Esophagus muscularis mucosa (tissue), 4 donors: ENCODE data around the gene AQR. TPM values are rescaled to one million over a fixed set of nuclear protein-coding genes. Genes with fewer than 3 reads are reported as not detected.
"Not testable (repeated sequence)": the region's sequence is repeated elsewhere in the genome, so short reads cannot be mapped to it uniquely, and the experiment has no call there.

Experiments used
- DNase-seq: peaks from one replicate; pipeline ENCODE4 v3.0.0-alpha.2; 2017; ENCODE audit errors: extremely low spot score
- H3K27ac ChIP-seq, 4 donors: fragments of 200-600 bp; sonication (generic); replicated peaks in 1 of 4; 1 replicate in 3 of 4; 2 replicates in 1 of 4; pipeline ENCODE4 v1.5.1; 2016 to 2019; ENCODE audit warnings: mild to moderate bottlenecking in 1 of 4
- H3K27me3 ChIP-seq, 4 donors: fragments of 200-600 bp; sonication (generic); one replicate each; pipeline versions ENCODE4 v1.5.1 to v1.6.0; 2016 to 2019
- H3K36me3 ChIP-seq, 4 donors: fragments of 200-600 bp; sonication (generic); one replicate each; pipeline ENCODE4 v1.5.1; 2016 to 2019
- H3K4me1 ChIP-seq, 4 donors: fragments of 200-600 bp; sonication (generic); one replicate each; pipeline ENCODE4 v1.5.1; 2016 to 2019
- H3K4me3 ChIP-seq, 4 donors: fragments of 200-600 bp; sonication (generic); 1 replicate in 2 of 4; 2 replicates in 2 of 4; pipeline ENCODE4 v1.5.1; 2016 to 2019; ENCODE audit warnings: mild to moderate bottlenecking in 4 of 4, moderate library complexity in 1 of 4
- H3K9me3 ChIP-seq, 4 donors: fragments of 200-600 bp; sonication (generic); 1 replicate in 3 of 4; 2 replicates in 1 of 4; pipeline ENCODE4 v1.5.1; 2016 to 2019
- CTCF ChIP-seq, 3 experiments: fragments of 200-600 bp in 2 of 3; fragments of 450-650 bp in 1 of 3; sonication (generic) in 2 of 3; IDR thresholded peaks; one replicate each; pipeline ENCODE4 v1.5.1; 2017 to 2019; ENCODE audit warnings: antibody characterized with exemption in 3 of 3, mild to moderate bottlenecking in 2 of 3, moderate library complexity in 1 of 3
- EP300 ChIP-seq: sonication (generic); formaldehyde crosslinking; IDR thresholded peaks from one replicate; pipeline ENCODE4 v1.6.1; 2017; ENCODE audit warnings: antibody characterized with exemption
- POLR2A ChIP-seq: fragments of 450-650 bp; IDR thresholded peaks from one replicate; pipeline ENCODE4 v1.6.1; 2017; ENCODE audit warnings: antibody characterized with exemption, moderate library complexity, mild to moderate bottlenecking, low read depth
- POLR2AphosphoS5 ChIP-seq, 2 donors: sonication (generic); formaldehyde crosslinking; IDR thresholded peaks; one replicate each; pipeline ENCODE4 v1.6.1; 2017; ENCODE audit warnings: antibody characterized with exemption in 2 of 2
- WGBS: methylation state at CpG from one replicate; pipeline ENCODE4 v1.1.5; 2018; 5-methylcytosine and 5-hydroxymethylcytosine counted together
- intact Hi-C: fragments of 100-400 bp; cut with DNase I; formaldehyde crosslinking; loops from one replicate; pipeline ENCODE4 v1.15.1; 2023
- total RNA-seq, 4 donors: library from RNA; depleted of rRNA; stranded (reverse); fragments of >200 nt; gene quantifications; one replicate each; pipeline versions ENCODE4 v1.1.0 to v1.2.1, GENCODE V29; 2016

The AQR gene
- total RNA-seq, 4 donors from 2014 or later, result 14.2 to 18.7 (median 16.8) TPM

GRCh38 chr15:34973512-34973911 is 4.0 kb upstream of the AQR start:
- Histone ChIP-seq H3K9me3 (no peaks in the 10 kb centered on the region), H3K4me1 (peaks cover 5 to 10% (median 7%) of the 10 kb centered on the region in 4 donors), H3K4me3 (no peak overlapping the region), H3K27me3 (no peaks in the 10 kb centered on the region), H3K36me3 (peaks cover 0 to 6% (median 3%) of the 10 kb centered on the region in 4 donors), H3K27ac (no peak overlapping the region)
- intact Hi-C loops, result no loop called here
- WGBS, result 81% methylated on average over 2 of the region's 2 CpGs
- DNase-seq, result no peak
- TF ChIP-seq POLR2A, result no peak
- no peak for TF ChIP-seq POLR2AphosphoS5 (IDR thresholded peaks at IDR 0.05)
- TF ChIP-seq EP300, result no peak
- no peak for TF ChIP-seq CTCF (IDR thresholded peaks at IDR 0.05)

- H3K36me3 ChIP-seq, DNase-seq, H3K27me3 ChIP-seq, H3K9me3 ChIP-seq, intact Hi-C loops: not testable (repeated sequence)
- H3K4me3 ChIP-seq, result peak overlapping the region; percentile 79 to 96 (median 84)
- WGBS, result 70% methylated on average over 21 of the region's 21 CpGs
- H3K27ac ChIP-seq, result peak overlapping the region; percentile 80 to 87 (median 84)
- H3K4me1 ChIP-seq, result peaks cover 26 to 44% (median 32%) of the 10 kb centered on the region in 4 donors
Observed at GRCh38 chr15:34970098-34970643, 629 bp upstream of the AQR start.

GRCh38 chr15:34964277-34964676 is 5.3 kb downstream of the AQR start:
- H3K27me3 ChIP-seq, result no peaks in the 10 kb centered on the region
- H3K4me1 ChIP-seq, result peaks cover 27 to 49% (median 41%) of the 10 kb centered on the region in 4 donors
- no peak for DNase-seq
- H3K27ac ChIP-seq, result no peak overlapping the region
- no peak overlapping the region for H3K4me3 ChIP-seq
- 95% methylated on average over 2 of the region's 2 CpGs for WGBS
- intact Hi-C loops, result no loop called here
- no peak for TF ChIP-seq EP300
- TF ChIP-seq POLR2A, result no peak
- TF ChIP-seq POLR2AphosphoS5 (IDR thresholded peaks at IDR 0.05), result no peak
- TF ChIP-seq CTCF (IDR thresholded peaks at IDR 0.05), result no peak
- H3K36me3 ChIP-seq, result peaks cover 0 to 41% (median 27%) of the 10 kb centered on the region in 4 donors
- H3K9me3 ChIP-seq, result no peaks in the 10 kb centered on the region

GRCh38 chr15:34953851-34954250 is 15.7 kb downstream of the AQR start:
- TF ChIP-seq POLR2AphosphoS5 (IDR thresholded peaks at IDR 0.05) (no peak), CTCF (IDR thresholded peaks at IDR 0.05) (no peak), POLR2A (no peak), EP300 (no peak)

GRCh38 chr15:34952481-34952880 is 17.1 kb downstream of the AQR start:
- Histone ChIP-seq H3K36me3 (peaks cover 8 to 59% (median 25%) of the 10 kb centered on the region in 4 donors), H3K4me3 (no peak overlapping the region)
- intact Hi-C loops, result no loop called here

More at GRCh38 chr15:34953851-34954250, 15.7 kb downstream of the AQR start:
- Histone ChIP-seq H3K4me3 (no peak overlapping the region), H3K9me3 (no peaks in the 10 kb centered on the region), H3K4me1 (peaks cover 0 to 17% (median 9%) of the 10 kb centered on the region in 4 donors), H3K36me3 (peaks cover 11 to 56% (median 21%) of the 10 kb centered on the region in 4 donors), H3K27ac (no peak overlapping the region), H3K27me3 (no peaks in the 10 kb centered on the region)
- WGBS, result 95% methylated on average over 8 of the region's 8 CpGs
- no peak for DNase-seq
- intact Hi-C loops, result no loop called here

More at GRCh38 chr15:34952481-34952880, 17.1 kb downstream of the AQR start:
- DNase-seq, result no peak
- H3K27me3 ChIP-seq, result no peaks in the 10 kb centered on the region
- peaks cover 0 to 17% (median 9%) of the 10 kb centered on the region in 4 donors for H3K4me1 ChIP-seq
- TF ChIP-seq POLR2AphosphoS5 (IDR thresholded peaks at IDR 0.05) (no peak), POLR2A (no peak), EP300 (no peak), CTCF (IDR thresholded peaks at IDR 0.05) (no peak)
- H3K9me3 ChIP-seq, result no peaks in the 10 kb centered on the region
- no peak overlapping the region for H3K27ac ChIP-seq
